Hematopoietic multipotent progenitor cell treated with erythropoietin and hydrocortisone succinate and interleukin-3 and kit ligand, for 17 days (in vitro differentiated cells): ENCODE results near the gene RBP2.

Source experiments
- DNase-seq: peaks from one replicate; pipeline ENCODE4 v3.0.0-alpha.2; 2015; ENCODE audit warnings: low spot score

The RBP2 gene

DNA sequence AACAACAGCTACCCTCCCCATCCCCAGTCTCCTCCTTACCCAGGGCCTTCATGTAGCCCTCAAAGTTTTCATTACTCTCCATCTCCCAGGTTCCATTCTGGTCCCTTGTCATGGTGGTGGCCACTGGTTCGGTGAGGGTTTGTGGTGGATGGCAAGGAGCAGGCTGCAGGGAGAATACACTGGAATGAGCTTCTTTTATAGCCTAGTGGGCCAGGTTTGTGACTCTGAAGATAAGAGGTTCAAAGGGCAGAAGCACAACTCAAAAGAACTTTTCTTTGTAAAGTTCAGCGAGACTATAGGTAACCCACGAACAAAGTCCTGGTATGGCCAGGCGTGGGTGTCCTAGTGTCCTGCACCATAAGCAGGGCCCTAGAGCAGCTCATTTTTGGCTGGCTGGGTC, at the start of gene RBP2:
RBP2 (minus strand) TSS at position 169 of the 400 bp plus-strand sequence; CDS start at position 112, 57 bp downstream.
- no peak for DNase-seq

DNA sequence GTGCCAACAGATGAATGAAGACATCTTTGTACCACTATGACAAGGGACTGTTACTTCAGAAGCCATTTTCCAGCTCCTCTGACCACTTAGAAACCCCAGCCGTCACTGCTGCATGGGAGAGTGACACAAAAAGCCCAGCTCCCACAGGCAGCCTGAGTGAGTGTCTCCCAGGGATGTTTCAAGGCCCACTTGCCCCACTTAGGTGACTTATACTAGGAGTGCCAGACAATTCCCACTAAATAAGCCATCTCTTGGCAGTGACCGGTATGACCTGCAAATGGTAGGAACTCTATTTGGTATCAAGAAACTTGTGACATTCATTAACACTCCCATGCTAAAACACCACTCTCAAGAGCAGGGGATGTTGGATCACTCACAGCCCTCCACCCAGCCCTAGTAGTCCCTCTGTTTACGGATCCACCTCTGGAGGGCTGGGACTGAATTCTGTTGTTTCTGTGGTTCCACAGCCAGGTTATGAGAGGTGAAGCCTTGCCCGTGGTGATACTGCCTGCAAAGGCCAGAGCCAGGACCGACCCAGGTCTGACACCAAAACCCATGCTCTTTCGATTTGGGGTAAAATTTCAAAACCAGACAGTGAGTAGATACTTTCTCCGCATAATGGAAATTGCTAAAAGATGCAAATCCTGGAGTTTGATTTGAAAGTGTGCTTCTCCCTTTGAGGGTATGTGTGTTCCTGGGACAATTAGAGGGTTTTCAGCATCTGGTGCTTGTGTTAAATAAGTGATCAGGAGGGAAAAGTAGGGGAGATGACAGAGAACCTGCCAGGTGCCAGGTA, 48.7 kb upstream of the RBP2 start:
- DNase-seq: no peak

DNA sequence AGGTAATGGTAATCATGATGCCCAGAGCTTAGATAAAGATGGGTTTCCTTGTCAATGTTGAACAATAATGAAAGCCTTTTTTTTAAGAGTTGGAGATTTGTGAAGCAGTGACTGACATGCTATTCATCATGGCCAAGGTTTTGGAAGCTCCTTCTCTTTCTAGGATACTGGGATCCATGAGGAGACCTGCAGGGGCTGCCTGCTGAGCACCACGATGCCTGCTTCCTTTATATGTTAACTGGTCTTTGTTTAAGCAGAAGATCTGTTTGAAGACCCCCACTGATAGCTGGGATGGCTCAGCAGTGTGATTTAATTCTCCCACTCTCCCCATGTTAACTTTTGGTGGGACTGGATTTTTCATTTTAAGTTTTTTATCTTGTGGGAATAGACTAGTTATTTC, 47.4 kb upstream of the RBP2 start:
- DNase-seq: no peak

DNA sequence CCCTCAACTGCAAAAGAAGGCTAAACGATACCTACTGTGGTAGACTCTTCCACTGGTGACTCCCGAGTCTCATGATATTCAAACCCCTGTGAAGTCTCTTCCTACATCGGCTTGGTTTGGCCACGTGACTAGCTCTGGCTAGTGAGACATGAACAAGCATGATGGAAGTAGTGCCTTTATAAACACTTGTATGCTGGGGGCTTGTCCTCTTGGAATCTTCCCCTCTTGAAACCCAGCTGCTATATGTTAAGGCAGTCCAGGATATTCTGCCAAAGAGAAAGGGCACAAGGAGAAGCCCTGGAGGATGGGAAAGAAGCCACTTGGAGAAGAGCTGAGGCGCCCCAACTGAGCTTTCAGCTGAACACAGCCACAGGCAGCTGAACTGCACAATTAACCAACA, 46.9 kb upstream of the RBP2 start:
- DNase-seq: no peak

DNA sequence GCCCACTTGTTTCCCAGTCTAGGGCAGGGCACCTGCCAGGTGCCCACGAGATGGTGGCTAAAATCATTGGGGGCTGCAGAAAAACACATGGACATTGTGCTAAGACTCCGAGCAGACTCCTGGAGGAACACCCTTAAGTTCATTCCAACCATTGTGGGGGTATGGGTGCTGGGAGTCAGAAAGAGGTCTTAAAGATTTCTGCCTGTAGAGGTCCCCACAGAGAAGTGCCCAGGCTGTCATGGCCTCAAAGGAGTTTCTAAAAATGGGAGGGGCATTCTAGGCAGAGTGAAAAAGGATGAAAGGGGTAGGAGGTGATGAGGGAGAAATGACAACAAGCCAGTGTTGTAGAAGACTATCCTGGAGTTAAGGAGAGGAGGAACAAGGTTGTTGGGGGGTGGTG, 46.1 kb upstream of the RBP2 start:
- no peak for DNase-seq

DNA sequence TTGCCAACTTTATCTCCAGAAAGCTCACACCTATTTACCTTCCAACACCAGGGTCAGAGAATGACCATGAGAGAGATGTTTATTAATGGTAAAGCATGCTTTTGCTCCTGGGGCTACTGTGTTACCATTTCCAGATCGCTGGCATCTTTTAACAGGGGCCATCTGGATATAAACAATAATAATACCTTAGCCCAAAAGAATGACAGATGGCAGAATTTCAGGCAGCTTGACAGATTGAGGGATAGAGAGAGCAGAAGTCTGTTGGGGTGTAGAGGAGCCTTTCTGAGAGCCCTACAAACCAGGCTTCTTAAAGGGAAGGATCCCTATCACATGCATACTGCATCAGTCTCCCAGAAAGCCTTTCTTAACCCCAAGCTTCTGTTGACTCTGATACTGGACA, 45.5 kb upstream of the RBP2 start:
- no peak for DNase-seq

DNA sequence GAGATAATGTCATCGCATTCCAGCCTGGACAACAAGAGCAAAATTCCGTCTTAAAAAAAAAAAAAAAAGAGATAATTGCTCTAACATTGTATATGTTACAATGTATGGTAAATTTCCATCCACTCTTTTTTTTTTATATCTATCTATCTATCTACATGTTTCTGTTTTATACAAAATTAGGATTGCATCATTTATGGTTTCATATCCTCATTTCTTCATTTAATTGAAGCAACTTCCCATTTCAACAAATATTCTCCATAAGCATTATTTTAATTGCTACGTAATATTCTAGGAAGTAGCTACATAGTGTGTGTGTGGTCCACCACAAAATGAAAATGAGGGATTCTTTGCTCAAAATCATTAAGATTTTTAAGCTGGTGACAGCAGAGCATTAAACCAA, 44.8 kb upstream of the RBP2 start:
- no peak for DNase-seq

DNA sequence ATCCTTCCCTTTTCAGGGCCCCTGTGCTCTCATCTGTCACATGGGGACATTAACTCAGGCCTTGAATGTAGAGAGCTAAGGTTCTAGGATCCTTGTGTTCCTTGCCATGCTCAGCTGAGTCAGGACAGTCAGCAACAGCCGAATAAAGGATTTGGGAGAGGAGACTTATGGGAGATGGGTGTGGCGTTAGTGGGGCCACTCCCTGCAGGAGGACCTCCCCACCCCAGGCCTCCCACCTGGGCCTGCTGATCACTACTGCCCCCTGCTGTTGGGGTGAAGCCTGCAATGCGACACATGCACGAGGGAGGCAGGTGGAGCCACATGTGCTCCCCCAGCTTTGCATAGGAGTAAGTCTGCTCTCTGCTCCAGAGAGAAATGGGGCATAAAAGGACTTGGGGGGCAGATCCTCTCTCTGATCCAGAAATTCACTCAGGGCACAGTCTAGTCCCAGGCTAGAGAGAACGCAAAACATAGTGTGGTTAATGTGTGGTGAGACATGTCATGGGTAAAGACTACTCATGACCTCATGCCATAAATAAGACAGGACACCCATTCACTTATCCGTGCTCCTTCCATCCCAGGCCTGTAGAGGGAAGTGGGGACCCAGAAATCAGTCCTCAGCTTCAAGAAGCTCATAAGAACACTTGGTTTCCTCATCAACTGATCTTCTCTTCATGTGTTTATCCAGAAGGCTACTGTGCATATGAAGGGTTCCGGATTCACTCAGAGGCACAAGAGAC, 43.9 kb upstream of the RBP2 start:
- peak; percentile 35 for DNase-seq

DNA sequence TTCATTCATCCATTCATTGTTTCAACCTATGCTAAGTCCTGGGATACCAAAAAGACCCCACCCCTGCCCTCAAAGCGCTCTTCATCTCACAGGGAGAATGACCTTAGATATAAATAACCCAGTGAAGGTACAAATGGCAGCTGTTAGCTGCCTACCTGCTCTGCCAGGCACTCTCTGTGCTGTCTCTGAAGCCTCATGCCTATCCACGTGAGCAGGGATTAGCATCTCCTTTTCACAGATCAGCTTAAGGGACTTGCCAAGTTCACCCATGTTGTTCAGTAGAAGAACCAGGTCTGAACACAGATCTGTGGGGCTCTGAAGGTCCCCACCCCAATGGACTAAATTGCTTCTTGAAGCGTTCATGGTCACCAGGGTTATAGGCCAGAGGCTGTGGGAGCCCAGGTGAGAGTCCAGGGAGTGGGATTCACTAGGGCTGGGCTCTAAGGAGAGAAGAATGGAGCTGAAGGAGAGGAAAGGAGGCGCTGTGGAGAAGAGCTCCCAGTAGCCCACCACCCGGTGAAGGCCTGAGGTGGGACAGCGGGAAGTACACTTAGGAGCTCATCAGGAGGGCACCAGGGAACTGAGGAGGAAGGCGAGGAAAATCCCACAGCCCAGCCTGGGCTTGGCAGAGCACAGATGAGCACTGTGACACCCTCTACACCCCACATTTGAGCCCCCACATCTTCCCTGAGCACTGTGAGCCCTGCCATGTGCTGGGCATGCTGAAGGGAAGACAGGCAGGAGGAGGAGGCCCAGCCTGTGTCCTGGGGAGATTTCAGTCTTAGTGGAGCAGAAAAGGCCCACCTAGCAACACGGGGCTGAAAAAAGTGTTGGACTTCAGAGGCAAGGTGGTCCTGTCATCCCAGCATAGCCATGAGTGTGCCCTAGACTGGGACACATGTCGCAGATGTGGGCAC, 42.9 kb upstream of the RBP2 start:
- DNase-seq: no peak

DNA sequence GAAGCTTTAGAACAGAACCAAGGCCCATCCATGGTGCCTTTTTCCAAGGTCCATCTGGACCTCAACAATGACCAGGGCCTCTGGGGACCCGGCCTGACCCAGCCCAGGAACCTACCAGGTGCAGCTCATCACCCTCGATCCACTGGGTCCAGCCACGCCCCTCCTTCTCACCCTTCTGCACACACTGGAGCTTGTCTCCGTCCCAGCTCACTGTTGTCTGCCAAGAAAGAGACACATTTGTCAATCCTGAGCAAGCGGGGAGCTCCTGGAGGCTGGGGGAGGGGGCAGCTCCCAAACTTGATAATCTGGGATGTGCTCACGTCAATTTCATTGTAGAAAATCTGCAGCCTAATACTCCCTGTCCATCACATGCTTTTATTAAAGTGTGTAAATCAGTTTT, 42.0 kb upstream of the RBP2 start:
- no peak for DNase-seq

DNA sequence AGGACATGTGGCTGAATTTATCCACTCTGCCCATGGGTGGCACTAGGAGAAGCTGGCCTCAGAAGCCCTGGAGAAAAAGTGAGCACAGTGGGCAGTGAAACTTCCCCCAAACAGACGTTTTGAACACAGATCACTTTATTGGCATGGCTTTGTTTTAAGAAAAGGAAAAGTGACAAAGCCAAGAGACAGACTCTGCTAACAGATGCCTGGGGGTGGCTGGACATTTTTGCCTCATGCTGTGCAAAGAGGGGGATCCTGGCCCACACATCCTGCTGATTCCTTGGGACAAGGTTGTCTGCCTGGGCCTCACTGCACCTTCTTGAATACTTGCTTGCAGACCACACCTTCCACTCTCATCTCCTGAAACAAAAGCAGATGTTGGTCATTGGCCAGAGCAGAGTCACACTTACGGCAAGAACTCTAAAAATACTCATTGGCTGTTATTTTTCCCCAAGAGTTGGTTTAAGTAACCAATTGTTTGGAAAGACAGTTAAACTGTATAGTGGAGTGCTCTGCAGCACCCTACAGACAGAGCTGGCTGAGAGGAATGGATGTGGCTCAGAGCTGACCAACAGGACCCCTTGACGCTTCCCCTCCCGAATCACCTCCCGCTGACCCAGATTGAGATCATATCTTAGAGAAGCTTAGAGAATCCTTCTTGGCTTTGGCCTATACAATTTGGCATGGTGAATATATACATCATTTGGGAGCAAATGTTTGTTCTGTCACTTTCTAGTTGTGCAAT, 41.2 kb upstream of the RBP2 start:
- no peak for DNase-seq

DNA sequence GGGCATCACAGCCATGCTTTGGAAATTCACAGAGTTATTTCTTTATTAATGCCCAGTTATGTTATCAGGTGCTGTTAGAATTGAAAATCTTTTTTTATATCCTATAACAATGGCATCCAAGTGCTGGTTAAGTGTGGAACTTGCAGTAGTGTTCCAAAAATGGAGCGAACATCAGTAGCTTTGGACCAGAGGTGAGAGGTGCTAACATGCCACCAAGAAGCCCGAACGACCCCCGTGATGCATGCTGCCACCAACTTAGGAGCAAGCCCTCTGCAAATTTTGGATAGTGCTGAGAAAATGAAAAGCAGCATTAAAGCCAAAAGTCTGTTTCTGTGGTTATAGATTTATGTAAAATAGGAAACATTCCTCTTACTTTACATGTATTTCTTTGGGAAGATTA, 38.4 kb upstream of the RBP2 start:
- DNase-seq: no peak

DNA sequence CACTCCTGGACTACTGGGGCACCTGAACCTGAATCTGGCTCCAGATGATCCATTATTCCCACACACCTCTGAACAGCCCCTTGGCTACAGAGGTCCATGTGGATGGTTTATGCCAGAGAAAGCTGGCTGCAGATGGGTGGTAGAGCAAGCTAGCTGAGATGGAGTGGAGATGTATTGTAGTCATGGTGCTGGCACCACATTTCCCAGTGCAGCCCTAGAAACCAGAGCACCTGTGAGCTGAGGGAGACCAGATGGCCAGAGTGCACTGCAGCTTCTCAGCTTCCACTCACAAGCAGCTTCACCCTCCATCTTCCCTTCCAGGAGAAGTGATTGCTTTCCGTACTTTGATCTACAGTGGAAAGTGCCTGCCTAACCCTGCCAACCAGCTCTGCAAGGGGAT, 33.3 kb upstream of the RBP2 start:
- no peak for DNase-seq

DNA sequence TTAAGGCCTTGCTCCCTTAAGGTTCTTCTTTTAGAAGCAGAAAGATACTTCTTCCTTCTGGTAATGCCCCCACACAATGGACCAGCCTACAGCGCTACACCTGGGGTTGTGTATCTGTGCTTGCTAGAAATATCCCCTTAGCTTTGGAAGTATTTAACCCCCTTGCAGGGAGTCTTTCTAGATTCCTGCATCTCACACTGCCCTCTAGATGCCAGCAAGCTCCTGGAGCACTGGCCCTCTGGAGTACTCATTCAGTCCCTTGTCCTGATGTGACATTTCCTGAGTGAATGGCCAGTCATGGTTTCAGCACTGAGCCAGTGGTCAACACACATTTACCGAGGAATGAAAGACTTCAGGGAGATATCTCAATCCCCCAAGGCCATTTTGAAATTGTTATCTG, 30.4 kb upstream of the RBP2 start:
- DNase-seq: no peak

DNA sequence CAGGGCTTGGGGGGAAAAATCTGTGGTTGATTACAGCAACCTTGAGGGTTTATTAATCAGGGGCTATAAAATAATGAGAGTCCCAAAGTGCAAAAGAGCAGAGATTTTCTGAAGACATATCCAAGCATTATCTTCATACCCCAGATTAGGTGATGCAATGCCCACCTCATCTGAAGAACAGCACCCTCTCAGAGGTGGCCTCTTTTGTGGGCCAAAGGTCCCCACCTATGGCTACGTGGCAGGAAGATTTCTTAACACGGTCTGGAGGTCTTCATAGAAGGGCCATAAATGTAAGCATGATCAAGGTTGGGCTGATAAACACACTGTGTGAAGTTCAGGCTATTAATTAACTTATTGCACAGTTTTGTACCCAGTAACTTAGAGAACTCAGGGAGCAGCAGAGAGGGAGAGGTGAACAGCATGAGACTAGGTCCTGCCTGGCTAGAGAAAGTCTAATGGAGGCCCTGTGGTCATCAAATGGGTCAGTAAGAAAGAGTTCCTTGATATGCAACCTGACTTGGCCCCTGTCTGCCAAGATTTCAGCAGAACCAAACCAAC, 29.6 kb upstream of the RBP2 start:
- DNase-seq: no peak

DNA sequence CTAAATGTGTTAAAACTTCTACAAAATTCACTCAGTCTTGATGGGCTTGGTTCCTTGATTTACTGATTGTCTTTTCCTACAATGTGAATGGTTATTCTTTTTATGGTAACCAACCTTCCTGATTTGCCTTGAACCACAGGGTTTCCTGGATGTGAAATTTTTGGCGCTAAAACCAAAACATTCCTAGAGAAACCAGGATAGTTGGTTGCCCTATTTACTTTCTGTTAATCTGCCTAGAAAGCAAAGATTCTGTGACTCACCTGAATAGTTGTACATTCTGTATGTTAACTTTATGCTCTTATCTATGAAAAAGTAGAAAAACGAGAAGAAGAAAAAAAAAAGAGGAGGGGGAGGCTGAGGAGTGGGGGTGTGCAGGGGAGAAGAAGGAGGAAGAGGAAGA, 23.2 kb upstream of the RBP2 start:
- no peak for DNase-seq

DNA sequence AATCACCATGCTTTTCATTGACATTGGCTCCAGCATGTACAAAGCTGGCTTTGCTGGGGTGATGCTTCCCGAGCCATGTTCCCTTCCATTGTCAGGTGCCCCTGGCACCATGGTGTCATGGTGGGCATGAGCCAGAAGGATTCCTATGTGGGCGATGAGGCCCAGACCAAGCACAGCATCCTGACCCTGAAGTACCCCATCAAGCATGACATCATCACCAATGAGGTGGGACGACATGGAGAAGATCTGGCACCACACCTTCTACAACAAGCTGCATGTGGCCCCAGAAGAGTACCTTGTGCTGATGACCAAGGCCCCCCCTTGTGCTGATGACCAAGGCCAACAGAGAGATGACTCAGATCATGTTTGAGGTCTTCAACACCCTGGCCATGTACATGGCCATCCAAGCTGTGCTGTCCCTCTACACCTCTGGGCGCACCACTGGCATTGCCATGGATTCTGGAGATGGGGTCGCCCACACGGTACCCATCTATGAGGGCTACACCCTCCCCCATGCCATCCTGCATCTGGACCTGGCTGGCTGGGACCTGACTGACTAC, 17.6 kb upstream of the RBP2 start:
- DNase-seq: no peak

DNA sequence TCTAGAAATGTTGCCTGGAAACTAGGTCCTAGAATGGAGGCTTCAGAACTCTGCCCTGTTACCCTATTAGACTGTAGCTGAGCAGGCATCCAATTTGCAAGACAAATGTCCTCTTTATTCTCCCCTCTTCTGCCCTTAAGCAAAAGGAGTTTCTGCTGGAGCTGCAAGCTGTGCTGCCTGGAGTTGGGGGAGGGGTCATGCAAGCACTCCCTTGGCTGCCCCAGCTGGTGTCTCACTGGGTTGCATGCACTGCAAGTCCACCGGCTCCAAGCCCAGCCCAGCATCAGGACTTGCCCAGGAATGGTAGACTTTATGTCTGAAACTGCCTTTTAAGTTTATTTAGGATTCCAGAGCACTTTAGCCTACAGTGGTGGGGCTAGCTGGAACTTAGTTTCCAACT, 15.7 kb upstream of the RBP2 start:
- no peak for DNase-seq

DNA sequence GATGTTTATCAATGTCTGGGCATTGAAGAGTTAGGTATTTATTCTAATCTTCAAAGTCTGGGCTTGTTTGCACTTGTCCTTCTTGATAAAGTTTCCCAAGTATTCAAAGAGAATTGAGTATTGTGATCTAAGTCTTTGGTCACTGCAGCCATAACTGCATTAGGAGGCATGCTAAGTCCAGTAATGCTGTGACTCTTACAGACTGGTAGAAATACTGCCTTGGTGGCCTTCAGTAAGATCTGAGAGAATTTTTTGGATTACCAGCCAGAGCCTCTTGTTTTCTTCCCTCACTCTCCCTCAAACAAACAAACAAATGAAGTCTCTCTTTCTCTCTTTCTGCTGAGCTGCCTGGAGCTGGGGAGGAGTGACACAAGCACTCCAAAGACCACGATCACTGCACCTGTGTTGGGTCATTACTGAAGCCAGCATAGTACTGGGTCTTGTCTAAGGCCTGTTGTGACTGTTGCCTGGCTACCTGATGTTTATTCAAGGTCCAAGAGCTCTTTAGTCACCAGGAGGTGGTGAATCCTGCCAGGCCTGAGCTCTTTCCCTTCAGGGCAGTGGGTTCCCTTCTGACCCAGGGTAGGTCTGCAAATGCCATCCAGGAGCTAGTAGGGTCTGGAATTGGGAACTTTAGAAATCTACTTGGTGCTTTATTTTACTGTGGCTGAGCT, 14.8 kb upstream of the RBP2 start:
- no peak for DNase-seq

DNA sequence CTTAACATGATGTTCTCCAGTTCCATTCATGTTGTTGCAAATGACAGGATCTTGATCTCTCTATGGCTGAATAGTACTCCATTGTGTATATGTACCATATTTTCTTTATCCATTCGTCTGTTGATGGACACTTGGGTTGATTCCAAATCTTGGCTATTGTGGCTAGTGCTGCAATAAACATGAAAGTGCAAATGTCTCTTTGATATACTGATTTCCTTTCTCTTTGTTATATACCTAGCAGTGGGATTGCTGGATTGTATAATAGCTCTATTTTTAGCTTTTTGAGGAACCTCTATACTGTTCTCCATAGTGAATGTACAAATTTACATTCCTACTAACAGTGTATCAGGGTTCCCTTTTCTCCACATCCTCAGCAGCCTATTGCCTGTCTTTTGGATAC, 5.9 kb upstream of the RBP2 start:
- no peak for DNase-seq

DNA sequence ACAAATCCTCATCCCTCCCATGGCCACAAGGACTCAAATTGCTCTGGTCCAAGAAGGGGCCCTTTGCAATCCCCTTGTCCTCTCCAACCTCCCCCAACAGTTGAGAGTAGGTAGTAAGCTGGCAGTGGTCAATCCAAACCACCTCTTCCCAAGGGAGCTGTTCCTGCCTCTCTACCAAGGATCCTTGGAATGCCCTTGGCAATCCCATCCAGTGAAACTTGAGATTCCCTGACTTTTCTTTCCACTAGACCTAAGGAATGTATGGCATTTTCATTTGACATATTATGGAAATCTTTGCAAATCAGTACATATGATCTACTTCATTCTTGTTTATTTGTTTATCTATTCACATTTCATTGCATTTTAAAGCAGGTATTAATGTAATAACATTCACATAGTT, 4.8 kb upstream of the RBP2 start:
- no peak for DNase-seq
